Stimulated activated CD4-positive, alpha-beta T cell treated with anti-CD3 and anti-CD28 coated beads, Interleukin-4, amount 100 ng/mL, for 4 hours (primary cell): ENCODE measurements around the gene ENTPD5.
"Not testable (repeated sequence)": the region's sequence is repeated elsewhere in the genome, so short reads cannot be mapped to it uniquely, and the experiment has no call there.

ENCODE experiments used
- DNase-seq, 2 experiments: peaks; one replicate each; pipeline ENCODE4 v3.0.0-alpha.2; 2020

The ENTPD5 gene

DNA sequence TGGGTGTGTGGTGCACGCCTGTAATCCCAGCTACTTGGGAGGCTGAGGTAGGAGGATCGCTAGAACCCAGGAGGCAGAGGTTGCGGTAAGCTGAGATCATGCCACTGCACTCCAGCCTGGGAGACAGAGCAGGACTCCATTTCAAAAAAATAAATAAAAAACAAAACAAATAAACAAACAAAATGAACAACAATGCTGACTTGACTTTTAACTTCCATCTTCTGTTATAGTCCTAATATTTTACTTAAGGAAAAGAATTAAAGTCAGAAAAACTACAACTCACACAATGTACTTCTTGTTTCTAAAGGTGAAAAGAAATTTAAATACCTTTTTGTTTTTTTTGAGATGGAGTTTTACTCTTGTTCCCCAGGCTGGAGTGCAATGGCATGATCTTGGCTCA lies 13.4 kb downstream of the ENTPD5 start:
- DNase-seq, result not testable (repeated sequence)

DNA sequence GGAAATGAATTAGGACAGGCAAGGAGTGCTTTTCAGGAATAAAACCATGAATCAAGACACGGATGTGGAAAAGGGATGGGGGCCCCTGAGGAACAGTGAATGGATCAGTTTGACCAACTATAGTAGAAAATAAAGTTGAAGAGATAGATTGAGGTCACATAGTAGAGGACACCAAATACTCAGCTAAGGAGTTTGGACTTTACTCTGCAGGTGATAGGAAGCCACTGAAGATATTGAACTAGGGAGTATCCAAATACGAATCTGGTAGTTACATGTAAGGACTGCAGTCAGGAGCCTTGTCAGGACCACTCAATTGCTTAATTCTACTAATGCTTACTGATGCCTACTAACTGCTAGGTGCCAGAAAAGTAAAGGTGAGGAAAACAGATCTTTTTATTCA lies 20.4 kb downstream of the ENTPD5 start:
- no peak for DNase-seq

DNA sequence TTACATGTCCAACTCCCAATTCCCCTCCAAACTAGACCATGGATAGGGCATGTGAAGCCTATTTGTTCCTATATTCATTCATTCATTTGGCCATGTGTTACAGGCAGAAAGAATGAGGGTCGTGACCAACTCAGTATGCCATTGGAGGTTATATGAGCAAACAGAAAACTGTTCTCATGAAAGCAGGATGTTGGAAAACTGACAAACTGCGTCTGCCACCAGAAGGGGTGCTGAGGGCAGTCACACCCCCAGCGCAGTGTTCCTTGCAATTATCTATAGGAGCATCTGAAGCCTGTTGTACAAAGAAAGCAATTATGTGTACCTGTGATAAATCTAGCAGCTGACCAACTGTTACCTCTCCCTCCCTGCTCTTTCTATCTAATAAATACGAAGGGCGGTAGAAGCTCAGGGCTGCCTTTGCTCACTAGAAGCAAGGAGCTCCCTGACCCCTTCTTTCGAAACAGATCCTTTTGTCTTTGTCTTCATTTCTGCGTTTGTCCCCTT lies 21.1 kb downstream of the ENTPD5 start:
- no peak for DNase-seq

DNA sequence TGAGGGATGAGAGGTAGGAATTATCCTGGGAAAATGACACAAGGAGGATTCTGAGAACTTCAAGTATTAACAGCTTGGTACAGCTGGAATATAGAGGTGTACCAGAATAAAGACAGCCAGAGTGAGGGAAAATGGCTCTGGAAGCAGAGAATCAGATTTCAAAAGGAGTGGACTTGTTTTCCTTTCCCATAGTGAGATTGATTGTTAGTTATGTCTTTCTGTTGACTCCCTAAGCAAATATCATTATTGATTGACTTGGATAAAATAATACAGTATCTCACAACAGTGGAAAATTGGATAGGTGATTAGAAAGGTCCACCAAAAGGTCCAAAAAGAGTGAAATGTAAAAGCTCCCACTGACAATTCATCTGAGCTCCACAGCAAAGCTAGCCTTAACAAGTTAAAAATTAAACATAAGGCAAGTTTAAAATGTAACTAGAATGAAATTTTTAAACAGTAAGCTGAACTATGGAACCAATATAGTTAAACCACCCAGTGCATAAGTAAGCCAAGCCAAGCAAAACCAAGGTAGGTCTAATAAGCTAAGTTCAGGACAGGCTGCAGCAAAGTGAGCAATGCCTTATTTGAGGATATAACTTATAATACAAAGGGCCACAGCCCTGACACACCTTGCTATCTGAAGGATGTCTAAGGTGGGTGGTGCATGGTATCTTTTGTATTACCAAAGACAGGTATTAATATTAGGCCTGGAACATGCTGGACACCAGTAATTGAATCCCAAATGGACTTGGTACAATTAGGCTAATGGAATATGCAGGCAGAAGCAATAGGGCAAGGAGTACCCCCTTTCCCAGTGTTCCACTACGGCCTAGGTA lies 21.8 kb downstream of the ENTPD5 start:
- DNase-seq, result no peak

DNA sequence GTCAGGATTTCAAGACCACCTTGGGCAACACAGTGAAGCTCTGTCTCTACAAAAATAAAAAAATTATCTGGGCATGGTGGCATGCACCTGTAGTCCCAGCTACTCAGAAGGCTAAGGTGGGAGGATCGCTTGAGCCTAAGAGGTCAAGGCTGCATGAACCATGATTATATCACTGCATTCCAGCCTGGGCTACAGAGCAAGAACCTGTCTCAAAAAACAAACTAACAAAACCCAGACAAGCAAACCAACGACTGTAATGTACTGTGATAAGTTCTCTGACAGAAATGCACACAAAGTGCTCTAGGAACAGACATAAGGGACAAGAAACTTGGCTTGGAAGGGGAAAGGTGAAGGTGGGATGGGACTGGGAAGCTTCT lies 22.4 kb downstream of the ENTPD5 start:
- DNase-seq, result no peak

DNA sequence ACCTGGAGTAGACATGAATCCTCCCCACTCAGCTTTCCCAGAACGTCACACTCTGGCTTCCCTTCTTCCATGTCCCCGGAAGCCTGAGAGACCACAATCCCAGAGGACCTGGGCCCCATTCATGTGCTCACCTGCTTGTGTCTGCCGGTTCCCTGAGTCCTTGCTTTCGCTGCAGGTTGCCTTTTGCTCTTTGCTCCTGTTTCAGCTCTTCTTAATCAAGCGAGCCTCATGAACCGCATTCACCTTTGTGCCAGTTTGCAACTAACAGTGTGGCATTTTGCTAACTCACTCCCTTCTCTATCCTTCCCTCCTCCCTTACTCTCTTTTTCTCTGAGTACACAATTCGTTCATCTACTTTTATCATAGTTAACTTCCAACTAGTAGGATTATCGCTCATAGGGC lies 23.1 kb downstream of the ENTPD5 start:
- no peak for DNase-seq

DNA sequence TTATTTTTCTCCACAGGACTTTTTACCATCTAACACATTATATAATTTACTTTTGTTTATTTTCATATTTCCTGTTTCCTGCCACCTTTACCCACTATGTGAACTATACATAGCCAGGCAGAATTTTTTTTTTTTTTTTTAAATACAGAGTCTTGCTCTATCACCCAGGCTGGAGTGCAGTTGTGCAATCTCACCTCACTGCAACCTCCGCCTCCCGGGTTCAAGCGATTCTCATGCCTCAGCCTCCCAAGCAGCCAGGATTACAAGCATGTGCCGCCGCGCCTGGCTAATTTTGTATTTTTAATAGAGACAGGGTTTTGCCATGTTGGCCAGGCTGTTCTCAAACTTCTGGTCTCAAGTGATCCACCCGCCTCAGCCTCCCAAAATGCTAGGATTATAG lies 24.2 kb downstream of the ENTPD5 start:
- DNase-seq, result not testable (repeated sequence)

DNA sequence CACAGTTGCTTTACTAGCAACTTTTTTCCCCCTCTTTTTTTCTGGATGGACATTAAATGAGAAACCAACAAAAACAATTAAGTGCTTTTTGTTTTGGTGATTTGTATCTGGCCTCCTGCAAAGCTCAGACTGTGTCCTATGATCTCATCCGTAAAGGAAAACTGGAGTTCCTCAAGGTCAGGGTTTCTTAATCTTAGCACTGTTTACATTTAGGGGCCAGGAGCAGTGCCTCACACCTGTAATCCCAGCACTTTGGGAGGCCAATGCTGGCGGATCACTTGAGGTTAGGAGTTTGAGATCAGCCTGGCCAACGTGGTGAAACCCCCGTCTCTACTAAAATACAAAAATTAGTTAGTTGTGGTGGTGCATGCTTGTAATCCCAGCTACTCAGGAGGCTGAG lies 28.0 kb downstream of the ENTPD5 start:
- no peak for DNase-seq

DNA sequence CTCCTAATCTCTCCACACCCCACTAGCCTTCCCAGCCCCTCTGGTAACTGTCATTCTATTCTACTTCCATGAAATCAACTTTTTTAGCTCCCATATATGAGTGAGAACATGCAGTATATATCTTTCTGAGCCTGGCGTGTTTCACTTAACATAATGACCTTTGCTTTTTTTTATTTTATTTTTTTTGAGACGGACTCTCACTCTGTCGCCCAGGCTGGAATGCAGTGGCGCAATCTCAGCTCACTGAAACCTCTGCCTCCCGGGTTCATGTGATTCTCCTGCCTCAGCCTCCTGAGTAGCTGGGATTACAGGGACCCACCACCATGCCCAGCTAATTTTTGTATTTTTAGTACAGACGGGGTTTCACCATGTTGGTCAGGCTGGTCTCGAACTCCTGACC lies 30.4 kb downstream of the ENTPD5 start:
- not testable (repeated sequence) for DNase-seq

DNA sequence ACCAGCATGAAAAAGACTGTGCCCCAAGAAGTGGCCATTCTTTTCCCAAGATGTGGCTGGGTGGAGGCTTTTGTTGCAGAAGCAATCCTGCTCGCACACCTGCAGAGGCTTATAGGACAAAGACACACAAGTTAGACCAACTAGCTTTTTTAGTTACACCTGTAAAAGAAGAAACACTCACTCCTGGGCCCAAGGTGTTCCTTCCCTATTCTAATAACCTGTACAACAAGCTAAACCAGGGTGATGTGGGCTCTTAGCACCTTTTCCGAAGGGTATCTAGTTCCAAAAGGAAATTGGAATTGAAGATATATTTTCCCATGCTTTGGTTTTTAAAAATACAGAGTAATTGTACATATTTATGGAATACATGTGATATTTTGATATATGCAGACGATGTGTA lies 31.0 kb downstream of the ENTPD5 start:
- no peak for DNase-seq

DNA sequence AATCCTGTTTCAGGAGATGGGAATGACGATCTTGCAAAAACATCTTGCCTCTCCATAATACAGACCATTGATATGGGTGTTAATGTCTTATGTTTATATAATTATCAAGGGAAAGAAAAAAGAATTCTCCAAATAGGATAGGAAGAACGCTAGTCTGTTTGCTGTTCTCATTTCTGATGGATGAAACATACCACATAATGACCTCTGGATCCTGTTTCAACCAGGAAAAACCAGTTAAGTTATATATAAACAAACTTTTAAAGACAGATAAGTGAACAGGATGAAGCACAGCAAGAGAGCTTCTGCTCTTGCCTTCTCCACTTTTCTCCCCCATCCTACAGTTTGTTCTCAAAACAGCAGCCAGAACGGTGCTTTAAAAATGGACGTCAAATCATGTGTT lies 41.2 kb downstream of the ENTPD5 start:
- DNase-seq, result no peak

DNA sequence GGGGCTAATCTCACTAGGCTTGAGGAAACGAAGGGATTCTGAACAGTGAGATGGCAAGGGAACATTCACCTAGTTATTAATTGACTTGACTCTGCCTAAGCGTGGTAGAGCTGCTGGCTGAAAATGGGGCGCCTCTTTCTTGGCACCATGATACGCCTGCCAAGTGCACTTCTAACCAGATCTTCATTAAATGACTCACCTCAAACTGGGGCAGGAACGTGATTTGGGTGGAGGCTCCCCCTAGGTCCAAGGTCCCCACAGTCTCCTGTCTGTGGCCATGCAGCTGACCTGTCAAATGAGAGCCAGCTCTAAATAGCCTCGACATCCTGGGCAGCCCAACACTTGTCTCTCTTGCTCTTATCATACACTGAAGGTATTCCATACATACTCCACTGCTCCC lies 43.0 kb downstream of the ENTPD5 start:
- DNase-seq, result no peak

DNA sequence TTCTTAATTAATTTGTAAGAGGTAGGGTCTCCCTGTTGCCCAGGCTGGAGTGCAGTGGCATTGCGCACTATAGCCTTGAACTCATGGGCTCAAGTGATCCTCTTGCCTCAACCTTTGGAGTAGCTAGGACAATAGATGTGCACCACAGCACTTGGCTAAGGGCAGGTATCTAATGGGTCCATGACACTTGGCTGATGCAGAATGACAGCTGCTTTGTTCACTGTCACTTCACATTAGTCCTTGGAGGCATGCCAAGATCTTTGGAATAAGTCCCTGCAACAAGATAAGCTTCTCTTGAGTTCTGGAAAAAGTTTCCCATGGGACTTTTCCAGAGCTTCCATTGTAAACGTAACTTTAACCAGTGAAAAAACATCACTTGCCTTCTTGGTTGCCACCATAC lies 45.6 kb downstream of the ENTPD5 start:
- DNase-seq, result no peak

DNA sequence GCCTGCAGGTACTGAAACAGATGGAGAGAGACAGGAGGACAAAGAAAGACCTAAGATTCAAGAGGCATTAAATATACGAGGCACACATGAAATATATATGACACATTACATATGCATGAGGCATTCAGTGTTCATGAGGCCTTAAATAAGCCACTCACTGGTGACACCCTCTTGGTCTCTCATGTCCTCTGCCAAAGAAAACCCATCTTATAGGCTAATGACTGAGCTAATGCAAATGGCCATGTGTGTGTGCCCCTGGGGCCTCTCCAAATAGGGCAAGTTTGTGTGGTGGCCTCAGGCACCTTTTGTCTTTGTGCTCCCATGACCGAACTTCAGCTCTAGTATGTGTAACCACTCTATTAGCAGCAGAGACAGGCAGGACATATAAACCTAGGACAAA lies 50.2 kb downstream of the ENTPD5 start:
- DNase-seq, result no peak

DNA sequence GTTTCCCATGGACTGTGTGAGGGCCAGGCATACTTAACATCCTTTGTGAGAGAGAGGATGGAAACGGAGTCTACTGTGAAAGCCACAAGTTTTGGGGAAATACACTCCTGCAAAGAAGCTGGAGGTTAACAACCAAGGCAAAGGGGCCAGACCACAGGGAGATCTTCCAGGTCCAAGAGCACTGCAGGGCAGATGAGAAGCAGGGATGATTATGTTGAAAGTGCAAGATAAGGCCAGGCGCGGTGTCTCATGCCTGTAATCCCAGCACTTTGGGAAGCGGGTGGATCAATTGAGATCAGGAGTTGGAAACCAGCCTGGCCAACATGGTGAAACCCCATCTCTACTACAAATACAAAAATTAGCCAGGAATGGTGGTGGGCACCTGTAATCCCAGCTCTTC lies 53.9 kb downstream of the ENTPD5 start:
- no peak for DNase-seq

DNA sequence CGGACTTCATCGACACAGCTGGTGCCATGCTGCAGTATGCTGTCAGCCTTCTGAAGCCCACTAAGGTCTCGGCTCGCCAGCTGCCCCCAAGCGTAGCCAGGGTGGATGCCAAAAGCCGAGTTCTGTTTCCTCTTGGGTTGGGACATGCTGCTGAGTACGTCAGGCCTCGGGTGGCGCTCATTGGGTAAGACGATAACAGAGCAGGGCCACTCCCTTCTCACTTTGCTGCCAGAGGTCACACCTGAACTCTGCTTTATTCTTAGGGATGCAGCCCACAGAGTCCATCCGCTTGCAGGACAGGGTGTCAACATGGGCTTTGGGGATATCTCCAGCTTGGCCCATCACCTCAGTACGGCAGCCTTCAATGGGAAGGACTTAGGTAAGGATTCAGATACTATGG lies 57.9 kb downstream of the ENTPD5 start:
- no peak for DNase-seq

DNA sequence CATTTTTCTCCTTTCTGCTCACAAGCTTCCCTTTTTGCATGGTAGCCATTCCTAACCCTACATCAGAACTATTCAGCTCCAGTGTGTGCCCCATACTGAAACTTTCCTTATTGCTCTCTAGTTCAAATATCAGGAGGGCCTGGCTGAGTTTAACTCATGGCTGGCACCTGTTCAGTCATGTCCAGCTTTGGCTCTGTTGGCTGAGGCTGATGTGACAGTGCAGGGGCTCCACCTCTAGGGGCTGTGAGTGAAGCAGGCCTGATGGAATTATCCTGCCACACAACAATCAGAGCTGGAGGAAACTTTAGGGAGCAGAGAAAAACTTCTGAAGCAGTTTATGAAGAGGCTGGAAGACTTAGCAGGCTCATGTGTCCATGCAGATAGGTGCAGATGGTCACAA lies 60.5 kb downstream of the ENTPD5 start:
- DNase-seq, result no peak

DNA sequence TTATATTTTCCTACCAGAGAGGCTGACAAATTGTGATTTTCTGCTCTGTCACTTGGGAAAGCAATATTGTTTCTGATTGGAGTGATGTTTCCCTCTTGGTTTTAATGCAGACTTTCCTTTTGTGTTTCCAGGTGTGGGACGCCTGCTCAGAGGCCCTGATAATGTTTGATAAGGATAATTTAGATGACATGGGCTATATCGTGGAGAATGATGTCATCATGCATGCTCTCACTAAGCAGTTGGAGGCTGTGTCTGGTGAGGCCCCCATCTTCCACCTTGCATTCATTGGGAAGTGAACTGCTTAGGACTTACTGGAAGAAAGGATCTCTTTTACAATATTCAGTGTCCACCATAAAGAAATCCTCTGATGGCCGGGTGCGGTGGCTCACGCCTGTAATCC lies 63.4 kb downstream of the ENTPD5 start:
- DNase-seq, result no peak

DNA sequence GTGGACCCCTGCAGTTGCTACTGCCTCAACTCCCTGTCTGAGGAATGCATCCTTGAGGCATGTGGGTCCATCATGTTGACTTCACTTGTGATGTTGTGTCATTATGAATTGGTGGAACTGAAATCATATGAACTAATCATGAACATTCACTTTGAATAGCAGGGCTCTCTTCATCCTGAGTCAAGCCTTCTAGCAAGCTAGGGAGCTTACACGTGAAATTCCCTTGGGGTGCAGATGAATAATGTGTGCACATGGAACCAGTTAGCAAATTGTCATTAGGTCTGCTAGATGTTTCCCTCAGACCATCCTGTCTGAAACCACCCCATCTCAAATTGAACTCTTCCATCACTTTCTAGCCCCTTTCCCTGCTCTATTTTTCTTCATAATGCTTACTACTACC lies 65.4 kb downstream of the ENTPD5 start:
- DNase-seq, result no peak

DNA sequence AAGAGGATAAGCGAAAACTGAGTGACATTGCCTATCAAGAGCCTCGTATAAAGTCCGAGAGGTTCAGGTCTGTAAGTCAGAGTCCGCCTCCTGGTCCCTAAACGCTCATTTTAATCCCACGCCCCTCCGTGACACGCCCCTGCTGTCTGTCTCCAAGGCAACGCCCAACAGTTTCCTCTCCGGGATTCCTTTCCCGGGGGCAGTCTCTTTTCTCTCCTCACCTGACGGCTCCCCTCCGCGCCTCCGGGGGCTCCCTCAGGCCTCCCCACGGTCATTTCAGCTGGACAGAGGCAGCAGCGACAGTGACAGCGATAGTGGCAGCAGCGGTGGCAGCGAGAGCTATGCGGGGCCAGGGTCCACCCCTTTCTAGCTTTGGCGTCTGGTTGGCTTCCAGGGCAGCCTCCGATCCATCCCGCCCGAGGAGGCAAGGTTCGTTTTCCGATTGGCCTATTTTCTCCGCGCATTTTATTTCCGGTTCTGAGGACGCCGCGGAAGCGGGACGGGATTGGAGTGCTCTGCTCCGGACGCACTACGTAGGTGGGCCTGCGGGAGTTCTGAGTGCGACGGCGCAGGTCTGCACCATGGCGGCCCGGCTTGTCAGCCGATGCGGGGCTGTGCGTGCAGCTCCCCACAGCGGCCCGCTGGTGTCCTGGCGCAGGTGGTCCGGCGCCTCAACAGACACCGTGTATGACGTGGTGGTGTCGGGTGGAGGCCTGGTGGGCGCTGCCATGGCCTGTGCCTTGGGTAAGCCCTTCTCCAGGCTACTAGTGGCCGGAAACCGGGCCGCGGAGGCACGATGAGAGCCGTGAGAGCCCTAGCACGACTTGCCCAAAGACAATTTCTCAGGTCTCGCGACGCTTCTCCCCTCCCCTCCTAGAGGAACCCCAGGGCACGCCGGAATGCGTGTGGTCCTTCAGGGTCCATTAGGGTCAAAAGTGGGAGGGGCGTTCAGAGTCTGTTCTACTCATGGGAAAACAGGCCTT lies 69.0 kb downstream of the ENTPD5 start, which contains the start of the genes COQ6 and FAM161B:
COQ6 (plus strand) TSS at position 551 of the 983 bp plus-strand sequence; CDS start at position 582, 31 bp downstream.
FAM161B (minus strand) TSS at position 343 of the 983 bp plus-strand sequence; CDS start at position 275, 68 bp downstream.
- DNase-seq, result peak; percentile 82 to 85

DNA sequence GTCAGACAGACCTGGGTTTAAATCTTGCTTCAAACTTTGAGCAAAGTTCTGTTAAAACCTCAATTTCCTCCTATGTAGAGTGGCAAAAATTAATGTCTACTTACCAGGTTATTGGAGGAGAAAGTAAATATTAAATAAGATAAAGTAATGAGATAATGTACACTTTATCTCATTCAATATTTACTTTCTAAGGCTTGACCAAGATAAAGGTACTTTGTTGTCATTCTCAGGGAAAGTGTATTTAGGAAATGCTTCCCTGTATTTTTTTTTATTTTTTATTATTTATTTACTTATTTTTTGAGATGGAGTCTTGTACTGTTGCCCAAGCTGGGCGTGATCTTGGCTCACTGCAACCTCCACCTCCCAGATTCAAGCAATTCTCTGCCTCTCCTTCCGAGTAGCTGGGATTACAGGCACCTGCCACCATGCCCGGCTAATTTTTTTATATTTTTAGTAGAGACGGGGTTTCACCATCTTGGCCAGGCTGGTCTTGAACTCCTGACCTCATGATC lies 73.9 kb downstream of the ENTPD5 start:
- no peak for DNase-seq

DNA sequence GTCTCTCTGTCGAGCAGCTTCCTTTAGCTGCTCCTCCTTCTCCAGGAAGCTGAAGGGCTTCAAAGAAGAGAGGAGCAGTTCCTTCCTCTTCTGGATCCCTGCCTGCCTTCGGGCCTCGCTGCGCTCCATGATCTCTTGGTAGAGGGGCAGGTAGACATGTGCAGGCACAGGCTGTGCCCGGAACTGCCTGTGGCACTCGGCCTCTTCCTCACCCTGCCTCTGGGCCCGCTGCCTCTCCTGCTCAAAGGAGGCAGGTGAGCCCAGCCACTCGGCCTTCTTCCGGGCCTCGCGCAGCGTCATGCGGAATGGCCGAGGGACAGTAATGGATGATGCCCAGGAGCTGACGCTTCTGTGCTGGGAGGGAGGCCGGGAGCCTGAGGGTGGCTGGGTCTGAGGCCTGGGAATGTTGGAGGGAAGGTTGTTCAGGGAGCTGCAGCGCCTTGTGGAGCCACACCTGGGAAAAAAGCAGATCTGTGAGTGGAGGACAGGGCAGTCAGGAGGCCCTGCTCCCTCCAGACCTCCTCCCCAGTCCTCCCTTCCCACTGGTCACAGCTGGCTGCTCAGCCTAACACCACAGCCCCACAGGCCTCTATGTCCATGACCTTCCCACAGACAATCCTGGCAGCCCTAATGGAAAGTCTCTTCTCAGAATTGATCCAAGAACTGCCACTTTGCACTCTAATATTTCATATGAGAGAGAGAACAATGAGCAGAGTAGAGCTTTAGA lies 74.5 kb downstream of the ENTPD5 start:
- no peak for DNase-seq

DNA sequence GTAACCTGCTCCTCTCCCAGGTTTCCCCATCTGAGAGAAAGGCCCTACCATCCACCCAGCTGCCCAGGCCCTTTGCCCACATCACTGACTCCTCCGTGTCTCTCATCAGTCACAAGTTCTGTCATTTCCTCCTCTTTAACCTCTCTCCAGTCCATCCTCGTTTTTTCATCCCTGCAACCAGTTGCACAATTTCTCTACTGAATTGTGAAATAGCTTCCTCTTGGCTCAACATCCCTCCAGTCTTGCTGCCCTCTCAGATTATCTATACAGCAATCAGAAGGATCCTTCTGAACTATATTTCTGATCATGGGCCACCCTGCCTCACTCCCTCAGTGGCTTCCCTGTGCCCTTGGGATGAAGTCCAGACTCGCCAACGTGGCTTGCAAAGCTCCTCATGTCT lies 76.0 kb downstream of the ENTPD5 start:
- DNase-seq, result no peak
